HepG2 (cell line): ENCODE data around the gene NSL1. TPM values are rescaled to one million over a fixed set of nuclear protein-coding genes. Genes with fewer than 3 reads are reported as not detected.
A peak's percentile ranks its signal among the peaks of the same experiment; 100 is the strongest.

Source experiments
- EED ChIP-seq: sonication (generic); formaldehyde crosslinking; IDR thresholded peaks from 2 replicates; pipeline ENCODE4 v1.5.0; 2020; ENCODE audit warnings: mild to moderate bottlenecking, missing genetic modification reagents
- NPAS2 ChIP-seq: sonication (generic); formaldehyde crosslinking; IDR thresholded peaks from 2 replicates; pipeline ENCODE4 v1.8.0; 2022; ENCODE audit warnings: mild to moderate bottlenecking, missing genetic modification reagents, borderline replicate concordance
- ZIK1 ChIP-seq: sonication (generic); formaldehyde crosslinking; IDR thresholded peaks from 2 replicates; pipeline ENCODE4 v1.5.0; 2020; ENCODE audit warnings: mild to moderate bottlenecking, low read depth, missing genetic modification reagents, borderline replicate concordance
- ZNF382 ChIP-seq: sonication (generic); formaldehyde crosslinking; IDR thresholded peaks from 2 replicates; pipeline ENCODE4 v1.5.0; 2020; ENCODE audit warnings: missing genetic modification reagents, mild to moderate bottlenecking, borderline replicate concordance
- ZNF816 ChIP-seq: sonication (generic); formaldehyde crosslinking; IDR thresholded peaks from 2 replicates; pipeline ENCODE4 v1.8.0; 2022; ENCODE audit warnings: missing genetic modification reagents, mild to moderate bottlenecking, borderline replicate concordance
- polyA plus RNA-seq, 8 experiments: library from polyadenylated mRNA; depleted of rRNA in 3 of 8; stranded (reverse) in 7 of 8; unstranded in 1 of 8; fragments of >200 nt; fragmentation: Illumina TruSeq in 4 of 8; extraction: Trizol in 4 of 8; gene quantifications; 2 replicates each; pipeline versions ENCODE4 v1.2.1 to v1.2.3, GENCODE V29; 2011 to 2016; ENCODE audit warnings: low read depth in 4 of 8, missing spikeins in 1 of 8, mixed read lengths in 1 of 8; ENCODE audit not compliant: insufficient read depth in 1 of 8
- total RNA-seq, 5 experiments: library from RNA; depleted of rRNA; stranded (reverse); fragments of >200 nt; fragmentation: Illumina TruSeq; extraction: Trizol; gene quantifications; 2 replicates each; pipeline ENCODE4 v1.2.3, GENCODE V29; 2016; ENCODE audit warnings: low read depth in 1 of 5
- TF ChIP-seq, protein P1 (sequence below): sonication (generic); formaldehyde crosslinking; IDR thresholded peaks from 2 replicates; pipeline ENCODE4 v1.4.0; 2020; ENCODE audit warnings: mild to moderate bottlenecking, missing genetic modification reagents
- TF ChIP-seq, protein P2 (sequence below): sonication (generic); formaldehyde crosslinking; conservative IDR thresholded peaks from 2 replicates; pipeline ENCODE4 v1.8.0; 2022; ENCODE audit warnings: mild to moderate bottlenecking, moderate library complexity, missing genetic modification reagents
- TF ChIP-seq, protein P3 (sequence below): sonication (generic); formaldehyde crosslinking; IDR thresholded peaks from 2 replicates; pipeline ENCODE4 v1.8.1; 2023; ENCODE audit warnings: mild to moderate bottlenecking, missing genetic modification reagents, borderline replicate concordance
- TF ChIP-seq, protein P4 (sequence below): sonication (generic); formaldehyde crosslinking; IDR thresholded peaks from 2 replicates; pipeline ENCODE4 v1.5.1; 2020; ENCODE audit warnings: missing genetic modification reagents, mild to moderate bottlenecking, borderline replicate concordance
- TF ChIP-seq, protein P5 (sequence below): sonication (generic); formaldehyde crosslinking; conservative IDR thresholded peaks from 2 replicates; pipeline ENCODE4 v1.4.0; 2020; ENCODE audit warnings: mild to moderate bottlenecking, missing genetic modification reagents, moderate library complexity
- TF ChIP-seq, protein P6 (sequence below): sonication (generic); formaldehyde crosslinking; IDR thresholded peaks from 2 replicates; pipeline ENCODE4 v1.4.0; 2020; ENCODE audit warnings: mild to moderate bottlenecking, missing genetic modification reagents
- TF ChIP-seq, protein P7 (sequence below): sonication (generic); formaldehyde crosslinking; conservative IDR thresholded peaks from 2 replicates; pipeline ENCODE4 v1.8.1; 2023; ENCODE audit warnings: missing genetic modification reagents

The NSL1 gene
- total and polyA plus RNA-seq, 2 of the 13 experiments (the other 11 are each of a cell fraction or from before 2014, with no cell fraction given): 34.5 to 77.4 TPM

DNA sequence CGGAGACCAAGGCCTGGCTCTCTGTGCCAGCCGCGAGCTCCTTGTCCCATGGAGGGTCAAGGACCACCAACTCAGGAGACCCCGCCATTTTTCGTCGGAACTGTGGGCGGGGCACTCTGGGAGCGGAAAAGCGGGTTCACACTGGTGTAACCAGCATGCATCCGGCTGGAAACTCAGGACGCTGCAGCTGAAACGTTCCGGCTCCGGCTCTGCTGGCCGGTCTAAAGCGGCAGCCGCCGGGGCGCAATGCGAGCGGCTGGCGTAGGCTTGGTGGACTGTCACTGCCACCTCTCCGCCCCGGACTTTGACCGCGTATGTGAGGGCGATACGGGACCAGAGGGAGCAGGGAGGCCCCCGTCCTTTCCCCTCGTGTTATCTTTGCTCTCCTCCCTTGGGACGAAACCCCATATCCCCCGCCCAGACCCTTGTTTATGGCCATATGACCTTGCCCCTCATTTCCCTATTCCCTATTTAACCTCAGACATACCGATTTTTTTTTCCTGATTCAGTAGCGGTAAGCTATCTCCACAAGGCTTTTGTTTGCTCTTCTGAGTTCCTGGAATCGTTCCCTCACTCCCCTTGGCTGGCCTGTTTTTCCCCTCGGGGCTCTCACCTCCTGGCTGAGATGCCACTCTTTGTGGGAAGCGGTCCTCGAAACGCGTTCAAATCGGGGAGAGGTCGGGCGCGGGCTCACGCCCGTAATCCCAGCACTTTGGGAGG, at the start of gene NSL1, which contains the start of gene TATDN3 (continued):
- TF ChIP-seq, protein P1, sequence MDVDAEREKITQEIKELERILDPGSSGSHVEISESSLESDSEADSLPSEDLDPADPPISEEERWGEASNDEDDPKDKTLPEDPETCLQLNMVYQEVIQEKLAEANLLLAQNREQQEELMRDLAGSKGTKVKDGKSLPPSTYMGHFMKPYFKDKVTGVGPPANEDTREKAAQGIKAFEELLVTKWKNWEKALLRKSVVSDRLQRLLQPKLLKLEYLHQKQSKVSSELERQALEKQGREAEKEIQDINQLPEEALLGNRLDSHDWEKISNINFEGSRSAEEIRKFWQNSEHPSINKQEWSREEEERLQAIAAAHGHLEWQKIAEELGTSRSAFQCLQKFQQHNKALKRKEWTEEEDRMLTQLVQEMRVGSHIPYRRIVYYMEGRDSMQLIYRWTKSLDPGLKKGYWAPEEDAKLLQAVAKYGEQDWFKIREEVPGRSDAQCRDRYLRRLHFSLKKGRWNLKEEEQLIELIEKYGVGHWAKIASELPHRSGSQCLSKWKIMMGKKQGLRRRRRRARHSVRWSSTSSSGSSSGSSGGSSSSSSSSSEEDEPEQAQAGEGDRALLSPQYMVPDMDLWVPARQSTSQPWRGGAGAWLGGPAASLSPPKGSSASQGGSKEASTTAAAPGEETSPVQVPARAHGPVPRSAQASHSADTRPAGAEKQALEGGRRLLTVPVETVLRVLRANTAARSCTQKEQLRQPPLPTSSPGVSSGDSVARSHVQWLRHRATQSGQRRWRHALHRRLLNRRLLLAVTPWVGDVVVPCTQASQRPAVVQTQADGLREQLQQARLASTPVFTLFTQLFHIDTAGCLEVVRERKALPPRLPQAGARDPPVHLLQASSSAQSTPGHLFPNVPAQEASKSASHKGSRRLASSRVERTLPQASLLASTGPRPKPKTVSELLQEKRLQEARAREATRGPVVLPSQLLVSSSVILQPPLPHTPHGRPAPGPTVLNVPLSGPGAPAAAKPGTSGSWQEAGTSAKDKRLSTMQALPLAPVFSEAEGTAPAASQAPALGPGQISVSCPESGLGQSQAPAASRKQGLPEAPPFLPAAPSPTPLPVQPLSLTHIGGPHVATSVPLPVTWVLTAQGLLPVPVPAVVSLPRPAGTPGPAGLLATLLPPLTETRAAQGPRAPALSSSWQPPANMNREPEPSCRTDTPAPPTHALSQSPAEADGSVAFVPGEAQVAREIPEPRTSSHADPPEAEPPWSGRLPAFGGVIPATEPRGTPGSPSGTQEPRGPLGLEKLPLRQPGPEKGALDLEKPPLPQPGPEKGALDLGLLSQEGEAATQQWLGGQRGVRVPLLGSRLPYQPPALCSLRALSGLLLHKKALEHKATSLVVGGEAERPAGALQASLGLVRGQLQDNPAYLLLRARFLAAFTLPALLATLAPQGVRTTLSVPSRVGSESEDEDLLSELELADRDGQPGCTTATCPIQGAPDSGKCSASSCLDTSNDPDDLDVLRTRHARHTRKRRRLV (CRISPR knock-in tag): peak; percentile 23
- no peak for TF ChIP-seq EED (CRISPR knock-in tag)
- TF ChIP-seq, protein P2, sequence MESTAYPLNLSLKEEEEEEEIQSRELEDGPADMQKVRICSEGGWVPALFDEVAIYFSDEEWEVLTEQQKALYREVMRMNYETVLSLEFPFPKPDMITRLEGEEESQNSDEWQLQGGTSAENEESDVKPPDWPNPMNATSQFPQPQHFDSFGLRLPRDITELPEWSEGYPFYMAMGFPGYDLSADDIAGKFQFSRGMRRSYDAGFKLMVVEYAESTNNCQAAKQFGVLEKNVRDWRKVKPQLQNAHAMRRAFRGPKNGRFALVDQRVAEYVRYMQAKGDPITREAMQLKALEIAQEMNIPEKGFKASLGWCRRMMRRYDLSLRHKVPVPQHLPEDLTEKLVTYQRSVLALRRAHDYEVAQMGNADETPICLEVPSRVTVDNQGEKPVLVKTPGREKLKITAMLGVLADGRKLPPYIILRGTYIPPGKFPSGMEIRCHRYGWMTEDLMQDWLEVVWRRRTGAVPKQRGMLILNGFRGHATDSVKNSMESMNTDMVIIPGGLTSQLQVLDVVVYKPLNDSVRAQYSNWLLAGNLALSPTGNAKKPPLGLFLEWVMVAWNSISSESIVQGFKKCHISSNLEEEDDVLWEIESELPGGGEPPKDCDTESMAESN (CRISPR knock-in tag): peak; percentile 95
- TF ChIP-seq, protein P3, sequence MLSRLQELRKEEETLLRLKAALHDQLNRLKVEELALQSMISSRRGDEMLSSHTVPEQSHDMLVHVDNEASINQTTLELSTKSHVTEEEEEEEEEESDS (CRISPR knock-in tag): no peak
- TF ChIP-seq ZNF816 (CRISPR knock-in tag): peak; percentile 97
- TF ChIP-seq, protein P4, sequence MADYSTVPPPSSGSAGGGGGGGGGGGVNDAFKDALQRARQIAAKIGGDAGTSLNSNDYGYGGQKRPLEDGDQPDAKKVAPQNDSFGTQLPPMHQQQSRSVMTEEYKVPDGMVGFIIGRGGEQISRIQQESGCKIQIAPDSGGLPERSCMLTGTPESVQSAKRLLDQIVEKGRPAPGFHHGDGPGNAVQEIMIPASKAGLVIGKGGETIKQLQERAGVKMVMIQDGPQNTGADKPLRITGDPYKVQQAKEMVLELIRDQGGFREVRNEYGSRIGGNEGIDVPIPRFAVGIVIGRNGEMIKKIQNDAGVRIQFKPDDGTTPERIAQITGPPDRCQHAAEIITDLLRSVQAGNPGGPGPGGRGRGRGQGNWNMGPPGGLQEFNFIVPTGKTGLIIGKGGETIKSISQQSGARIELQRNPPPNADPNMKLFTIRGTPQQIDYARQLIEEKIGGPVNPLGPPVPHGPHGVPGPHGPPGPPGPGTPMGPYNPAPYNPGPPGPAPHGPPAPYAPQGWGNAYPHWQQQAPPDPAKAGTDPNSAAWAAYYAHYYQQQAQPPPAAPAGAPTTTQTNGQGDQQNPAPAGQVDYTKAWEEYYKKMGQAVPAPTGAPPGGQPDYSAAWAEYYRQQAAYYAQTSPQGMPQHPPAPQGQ (CRISPR knock-in tag): no peak
- no peak for TF ChIP-seq NPAS2 (CRISPR knock-in tag)
- no peak for TF ChIP-seq ZNF382 (CRISPR knock-in tag)
- TF ChIP-seq ZIK1 (CRISPR knock-in tag): peak; percentile 95
- TF ChIP-seq, protein P5, sequence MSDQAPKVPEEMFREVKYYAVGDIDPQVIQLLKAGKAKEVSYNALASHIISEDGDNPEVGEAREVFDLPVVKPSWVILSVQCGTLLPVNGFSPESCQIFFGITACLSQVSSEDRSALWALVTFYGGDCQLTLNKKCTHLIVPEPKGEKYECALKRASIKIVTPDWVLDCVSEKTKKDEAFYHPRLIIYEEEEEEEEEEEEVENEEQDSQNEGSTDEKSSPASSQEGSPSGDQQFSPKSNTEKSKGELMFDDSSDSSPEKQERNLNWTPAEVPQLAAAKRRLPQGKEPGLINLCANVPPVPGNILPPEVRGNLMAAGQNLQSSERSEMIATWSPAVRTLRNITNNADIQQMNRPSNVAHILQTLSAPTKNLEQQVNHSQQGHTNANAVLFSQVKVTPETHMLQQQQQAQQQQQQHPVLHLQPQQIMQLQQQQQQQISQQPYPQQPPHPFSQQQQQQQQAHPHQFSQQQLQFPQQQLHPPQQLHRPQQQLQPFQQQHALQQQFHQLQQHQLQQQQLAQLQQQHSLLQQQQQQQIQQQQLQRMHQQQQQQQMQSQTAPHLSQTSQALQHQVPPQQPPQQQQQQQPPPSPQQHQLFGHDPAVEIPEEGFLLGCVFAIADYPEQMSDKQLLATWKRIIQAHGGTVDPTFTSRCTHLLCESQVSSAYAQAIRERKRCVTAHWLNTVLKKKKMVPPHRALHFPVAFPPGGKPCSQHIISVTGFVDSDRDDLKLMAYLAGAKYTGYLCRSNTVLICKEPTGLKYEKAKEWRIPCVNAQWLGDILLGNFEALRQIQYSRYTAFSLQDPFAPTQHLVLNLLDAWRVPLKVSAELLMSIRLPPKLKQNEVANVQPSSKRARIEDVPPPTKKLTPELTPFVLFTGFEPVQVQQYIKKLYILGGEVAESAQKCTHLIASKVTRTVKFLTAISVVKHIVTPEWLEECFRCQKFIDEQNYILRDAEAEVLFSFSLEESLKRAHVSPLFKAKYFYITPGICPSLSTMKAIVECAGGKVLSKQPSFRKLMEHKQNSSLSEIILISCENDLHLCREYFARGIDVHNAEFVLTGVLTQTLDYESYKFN: peak; percentile 98
- TF ChIP-seq, protein P6, sequence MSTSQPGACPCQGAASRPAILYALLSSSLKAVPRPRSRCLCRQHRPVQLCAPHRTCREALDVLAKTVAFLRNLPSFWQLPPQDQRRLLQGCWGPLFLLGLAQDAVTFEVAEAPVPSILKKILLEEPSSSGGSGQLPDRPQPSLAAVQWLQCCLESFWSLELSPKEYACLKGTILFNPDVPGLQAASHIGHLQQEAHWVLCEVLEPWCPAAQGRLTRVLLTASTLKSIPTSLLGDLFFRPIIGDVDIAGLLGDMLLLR: peak; percentile 21; the same call in 1 of the 2 replicates
- TF ChIP-seq, protein P7, sequence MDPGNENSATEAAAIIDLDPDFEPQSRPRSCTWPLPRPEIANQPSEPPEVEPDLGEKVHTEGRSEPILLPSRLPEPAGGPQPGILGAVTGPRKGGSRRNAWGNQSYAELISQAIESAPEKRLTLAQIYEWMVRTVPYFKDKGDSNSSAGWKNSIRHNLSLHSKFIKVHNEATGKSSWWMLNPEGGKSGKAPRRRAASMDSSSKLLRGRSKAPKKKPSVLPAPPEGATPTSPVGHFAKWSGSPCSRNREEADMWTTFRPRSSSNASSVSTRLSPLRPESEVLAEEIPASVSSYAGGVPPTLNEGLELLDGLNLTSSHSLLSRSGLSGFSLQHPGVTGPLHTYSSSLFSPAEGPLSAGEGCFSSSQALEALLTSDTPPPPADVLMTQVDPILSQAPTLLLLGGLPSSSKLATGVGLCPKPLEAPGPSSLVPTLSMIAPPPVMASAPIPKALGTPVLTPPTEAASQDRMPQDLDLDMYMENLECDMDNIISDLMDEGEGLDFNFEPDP (CRISPR knock-in tag): no peak
